ENCODE measurements around the gene SHH.

Gene SHH

GRCh38 chr7:155806096-155806871, 6.0 kb downstream of the SHH start:
- DNase-seq (ENCODE audit: low read depth, low spot score) = no peak

- DNase-seq (ENCODE audit: low read depth, low spot score) = no peak
These were observed 6.5 kb downstream of the SHH start for GRCh38 chr7:155805826-155806095.

- DNase-seq (ENCODE audit: low read depth, low spot score) = no peak
These were observed 7.1 kb downstream of the SHH start for GRCh38 chr7:155804897-155805825.

- DNase-seq (ENCODE audit: low read depth, low spot score) = no peak
These were observed 7.8 kb downstream of the SHH start for GRCh38 chr7:155804431-155804831.

- DNase-seq (ENCODE audit: low read depth, low spot score) = no peak
These were observed 8.6 kb downstream of the SHH start for GRCh38 chr7:155803418-155804376.

GRCh38 chr7:155802906-155803417, 9.3 kb downstream of the SHH start:
- no peak for DNase-seq (ENCODE audit: low read depth, low spot score)

GRCh38 chr7:155802291-155802690, 10.0 kb downstream of the SHH start:
- no peak for DNase-seq (ENCODE audit: low read depth, low spot score)

- DNase-seq (ENCODE audit: low read depth, low spot score) = no peak
These were observed 11.5 kb downstream of the SHH start for GRCh38 chr7:155800741-155801267.

- DNase-seq (ENCODE audit: low read depth, low spot score) = no peak
These were observed 12.0 kb downstream of the SHH start for GRCh38 chr7:155800301-155800700.

GRCh38 chr7:155799514-155799913, 12.7 kb downstream of the SHH start:
- no peak for DNase-seq (ENCODE audit: low read depth, low spot score)

- DNase-seq (ENCODE audit: low read depth, low spot score) = no peak
These were observed 13.4 kb downstream of the SHH start for GRCh38 chr7:155798673-155799439.

GRCh38 chr7:155797262-155798250, 14.7 kb downstream of the SHH start:
- no peak for DNase-seq (ENCODE audit: low read depth, low spot score)

- no peak for DNase-seq (ENCODE audit: low read depth, low spot score)
These were observed 15.6 kb downstream of the SHH start for GRCh38 chr7:155796381-155797261.

- DNase-seq (ENCODE audit: low read depth, low spot score) = no peak
These were observed 16.3 kb downstream of the SHH start for GRCh38 chr7:155795951-155796350.

GRCh38 chr7:155795401-155795800, 16.9 kb downstream of the SHH start:
- no peak for DNase-seq (ENCODE audit: low read depth, low spot score)

GRCh38 chr7:155794196-155794595, 18.1 kb downstream of the SHH start:
- no peak for DNase-seq (ENCODE audit: low read depth, low spot score)

- no peak for DNase-seq (ENCODE audit: low read depth, low spot score)
These were observed 18.5 kb downstream of the SHH start for GRCh38 chr7:155793720-155794119.

- no peak for DNase-seq (ENCODE audit: low read depth, low spot score)
These were observed 19.2 kb downstream of the SHH start for GRCh38 chr7:155792999-155793560.

Data from smooth muscle cell of the brain vasculature (primary cell).